Measurements from ENCODE around the gene FAM222A. TPM values are rescaled to one million over a fixed set of nuclear protein-coding genes. Genes with fewer than 3 reads are reported as not detected.

FAM222A gene
- polyA plus RNA-seq, 1 donor from 2014 or later = 8.5 TPM

DNA sequence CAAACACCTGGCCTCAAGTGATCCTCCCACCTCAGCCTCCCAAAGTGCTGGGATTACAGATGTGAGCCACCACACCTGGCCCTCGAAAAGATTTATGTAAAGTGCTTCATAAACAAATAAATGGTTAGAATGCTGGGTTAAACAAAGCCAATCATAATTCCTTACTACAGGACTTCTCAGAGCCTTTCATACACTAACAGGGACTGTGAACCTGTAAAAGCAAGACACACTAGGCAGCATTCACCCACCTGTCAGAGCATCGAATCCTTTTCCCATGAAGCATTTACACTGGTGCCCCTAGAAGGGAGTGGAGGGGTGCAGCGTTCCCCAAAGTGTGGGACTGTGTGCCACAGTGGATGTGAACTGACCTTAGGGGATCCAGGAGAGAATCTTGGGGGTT lies 90.1 kb downstream of the FAM222A start:
- no peak overlapping the region for H3K27ac ChIP-seq (ENCODE audit: low read length)
- no peak overlapping the region for H2AFZ ChIP-seq (ENCODE audit: low read depth, low read length)
- no peaks in the 10 kb centered on the region for H3K27me3 ChIP-seq (ENCODE audit: insufficient read depth, low read depth, low read length)
- H3K9me2 ChIP-seq (ENCODE audit: insufficient read depth, low read length) = no peaks in the 10 kb centered on the region
- no peak overlapping the region for H3K4me3 ChIP-seq (ENCODE audit: low read length)
- no peak overlapping the region for H3K9ac ChIP-seq (ENCODE audit: low read length)
- H3F3A ChIP-seq (ENCODE audit: insufficient read depth, low read length, poor library complexity, severe bottlenecking) = no peaks in the 10 kb centered on the region
- no peaks in the 10 kb centered on the region for H3K36me3 ChIP-seq (ENCODE audit: insufficient read depth, low read length)
- no peak for TF ChIP-seq TAF1 (IDR thresholded peaks at IDR 0.05; ENCODE audit: low read depth)
- TF ChIP-seq POLR2AphosphoS5 (IDR thresholded peaks at IDR 0.05) = no peak
- TF ChIP-seq, protein P1, sequence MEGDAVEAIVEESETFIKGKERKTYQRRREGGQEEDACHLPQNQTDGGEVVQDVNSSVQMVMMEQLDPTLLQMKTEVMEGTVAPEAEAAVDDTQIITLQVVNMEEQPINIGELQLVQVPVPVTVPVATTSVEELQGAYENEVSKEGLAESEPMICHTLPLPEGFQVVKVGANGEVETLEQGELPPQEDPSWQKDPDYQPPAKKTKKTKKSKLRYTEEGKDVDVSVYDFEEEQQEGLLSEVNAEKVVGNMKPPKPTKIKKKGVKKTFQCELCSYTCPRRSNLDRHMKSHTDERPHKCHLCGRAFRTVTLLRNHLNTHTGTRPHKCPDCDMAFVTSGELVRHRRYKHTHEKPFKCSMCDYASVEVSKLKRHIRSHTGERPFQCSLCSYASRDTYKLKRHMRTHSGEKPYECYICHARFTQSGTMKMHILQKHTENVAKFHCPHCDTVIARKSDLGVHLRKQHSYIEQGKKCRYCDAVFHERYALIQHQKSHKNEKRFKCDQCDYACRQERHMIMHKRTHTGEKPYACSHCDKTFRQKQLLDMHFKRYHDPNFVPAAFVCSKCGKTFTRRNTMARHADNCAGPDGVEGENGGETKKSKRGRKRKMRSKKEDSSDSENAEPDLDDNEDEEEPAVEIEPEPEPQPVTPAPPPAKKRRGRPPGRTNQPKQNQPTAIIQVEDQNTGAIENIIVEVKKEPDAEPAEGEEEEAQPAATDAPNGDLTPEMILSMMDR (IDR thresholded peaks at IDR 0.05; ENCODE audit: poor library complexity, severe bottlenecking) = no peak
- TF ChIP-seq EP300 (conservative IDR thresholded peaks at IDR 0.05; ENCODE audit: poor library complexity, severe bottlenecking) = no peak
- no peak for TF ChIP-seq MXI1 (conservative IDR thresholded peaks at IDR 0.05; ENCODE audit: poor library complexity, severe bottlenecking)
- no peak for TF ChIP-seq SMC3 (conservative IDR thresholded peaks at IDR 0.05; ENCODE audit: poor library complexity)
- TF ChIP-seq EZH2 (IDR thresholded peaks at IDR 0.05; ENCODE audit: borderline replicate concordance, insufficient read depth, low read length, poor library complexity, severe bottlenecking) = no peak
- TF ChIP-seq, protein P2, sequence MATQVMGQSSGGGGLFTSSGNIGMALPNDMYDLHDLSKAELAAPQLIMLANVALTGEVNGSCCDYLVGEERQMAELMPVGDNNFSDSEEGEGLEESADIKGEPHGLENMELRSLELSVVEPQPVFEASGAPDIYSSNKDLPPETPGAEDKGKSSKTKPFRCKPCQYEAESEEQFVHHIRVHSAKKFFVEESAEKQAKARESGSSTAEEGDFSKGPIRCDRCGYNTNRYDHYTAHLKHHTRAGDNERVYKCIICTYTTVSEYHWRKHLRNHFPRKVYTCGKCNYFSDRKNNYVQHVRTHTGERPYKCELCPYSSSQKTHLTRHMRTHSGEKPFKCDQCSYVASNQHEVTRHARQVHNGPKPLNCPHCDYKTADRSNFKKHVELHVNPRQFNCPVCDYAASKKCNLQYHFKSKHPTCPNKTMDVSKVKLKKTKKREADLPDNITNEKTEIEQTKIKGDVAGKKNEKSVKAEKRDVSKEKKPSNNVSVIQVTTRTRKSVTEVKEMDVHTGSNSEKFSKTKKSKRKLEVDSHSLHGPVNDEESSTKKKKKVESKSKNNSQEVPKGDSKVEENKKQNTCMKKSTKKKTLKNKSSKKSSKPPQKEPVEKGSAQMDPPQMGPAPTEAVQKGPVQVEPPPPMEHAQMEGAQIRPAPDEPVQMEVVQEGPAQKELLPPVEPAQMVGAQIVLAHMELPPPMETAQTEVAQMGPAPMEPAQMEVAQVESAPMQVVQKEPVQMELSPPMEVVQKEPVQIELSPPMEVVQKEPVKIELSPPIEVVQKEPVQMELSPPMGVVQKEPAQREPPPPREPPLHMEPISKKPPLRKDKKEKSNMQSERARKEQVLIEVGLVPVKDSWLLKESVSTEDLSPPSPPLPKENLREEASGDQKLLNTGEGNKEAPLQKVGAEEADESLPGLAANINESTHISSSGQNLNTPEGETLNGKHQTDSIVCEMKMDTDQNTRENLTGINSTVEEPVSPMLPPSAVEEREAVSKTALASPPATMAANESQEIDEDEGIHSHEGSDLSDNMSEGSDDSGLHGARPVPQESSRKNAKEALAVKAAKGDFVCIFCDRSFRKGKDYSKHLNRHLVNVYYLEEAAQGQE (IDR thresholded peaks at IDR 0.05; ENCODE audit: borderline replicate concordance) = no peak
- no peak for TF ChIP-seq RAD21 (conservative IDR thresholded peaks at IDR 0.05)
- H4K20me1 ChIP-seq (ENCODE audit: insufficient read depth) = no peaks in the 10 kb centered on the region
- H3K4me2 ChIP-seq (ENCODE audit: low read length) = no peak overlapping the region
- no peaks in the 10 kb centered on the region for H3K9me3 ChIP-seq (ENCODE audit: low read length)
- no peaks in the 10 kb centered on the region for H3K79me2 ChIP-seq (replicated peaks; ENCODE audit: insufficient read depth, low read length)

DNA sequence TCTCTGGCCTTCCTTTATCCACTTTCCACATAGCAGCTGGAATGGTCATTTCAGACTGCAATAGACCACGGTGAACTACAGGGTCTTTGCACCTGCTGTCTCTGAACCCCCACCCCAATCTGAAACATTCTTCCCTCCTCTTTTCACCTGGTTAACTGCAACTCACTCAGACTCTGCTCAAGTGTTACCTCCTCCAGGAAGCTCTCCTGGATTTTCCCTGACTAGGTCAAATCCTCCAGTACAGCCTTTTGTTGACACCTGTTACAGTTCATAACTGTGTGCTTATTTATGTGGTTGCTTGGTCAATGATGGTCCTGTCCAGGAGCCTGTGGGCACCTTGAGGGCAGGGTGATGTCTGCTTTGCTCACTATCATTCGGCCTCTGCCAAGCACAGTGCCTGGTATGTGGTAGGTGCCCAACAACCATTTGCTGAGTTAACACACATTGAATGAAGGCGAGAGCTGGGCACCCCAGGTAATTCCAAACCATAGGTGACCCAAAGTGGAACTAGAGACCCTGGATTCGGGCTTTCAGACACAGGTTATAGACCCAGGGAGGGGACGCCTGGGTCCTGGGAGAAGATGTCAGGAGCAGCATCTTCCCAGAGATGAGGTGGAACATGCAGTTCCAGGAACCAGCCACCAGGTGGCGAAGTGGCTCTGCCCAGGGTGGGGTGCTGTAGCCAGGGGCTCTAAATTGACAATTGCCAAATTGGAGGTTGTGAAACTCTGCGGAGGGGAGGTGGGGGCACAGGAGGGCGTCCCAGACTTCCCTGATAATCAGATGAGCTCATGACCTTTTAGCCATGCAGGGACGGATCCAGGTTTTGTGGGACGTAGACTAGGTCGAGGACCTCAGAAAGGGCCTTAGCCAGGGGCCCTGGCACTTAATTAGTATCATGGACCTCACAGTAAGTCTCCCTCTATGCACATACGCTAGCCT lies 91.5 kb downstream of the FAM222A start:
- Histone ChIP-seq H3K9me3 (ENCODE audit: low read length) (no peaks in the 10 kb centered on the region), H3K27me3 (ENCODE audit: insufficient read depth, low read depth, low read length) (no peaks in the 10 kb centered on the region), H3F3A (ENCODE audit: insufficient read depth, low read length, poor library complexity, severe bottlenecking) (no peaks in the 10 kb centered on the region), H3K27ac (ENCODE audit: low read length) (no peak overlapping the region), H3K4me3 (ENCODE audit: low read length) (no peak overlapping the region), H2AFZ (ENCODE audit: low read depth, low read length) (no peak overlapping the region), H3K9ac (ENCODE audit: low read length) (no peak overlapping the region), H3K4me2 (ENCODE audit: low read length) (no peak overlapping the region), H3K36me3 (ENCODE audit: insufficient read depth, low read length) (no peaks in the 10 kb centered on the region), H4K20me1 (ENCODE audit: insufficient read depth) (no peaks in the 10 kb centered on the region), H3K9me2 (ENCODE audit: insufficient read depth, low read length) (no peaks in the 10 kb centered on the region), H3K79me2 (replicated peaks; ENCODE audit: insufficient read depth, low read length) (no peaks in the 10 kb centered on the region)
- TF ChIP-seq RAD21 (conservative IDR thresholded peaks at IDR 0.05) = peak; percentile 53
- TF ChIP-seq EP300 (conservative IDR thresholded peaks at IDR 0.05; ENCODE audit: poor library complexity, severe bottlenecking) = no peak
- TF ChIP-seq POLR2AphosphoS5 (IDR thresholded peaks at IDR 0.05) = no peak
- TF ChIP-seq MXI1 (conservative IDR thresholded peaks at IDR 0.05; ENCODE audit: poor library complexity, severe bottlenecking) = no peak
- peak; percentile 65 for TF ChIP-seq SMC3 (conservative IDR thresholded peaks at IDR 0.05; ENCODE audit: poor library complexity)
- TF ChIP-seq EZH2 (IDR thresholded peaks at IDR 0.05; ENCODE audit: borderline replicate concordance, insufficient read depth, low read length, poor library complexity, severe bottlenecking) = no peak
- TF ChIP-seq, protein P1 (IDR thresholded peaks at IDR 0.05; ENCODE audit: poor library complexity, severe bottlenecking) = peak; percentile 71
- TF ChIP-seq, protein P2 (IDR thresholded peaks at IDR 0.05; ENCODE audit: borderline replicate concordance) = no peak
- TF ChIP-seq TAF1 (IDR thresholded peaks at IDR 0.05; ENCODE audit: low read depth) = no peak

Data from neural cell (in vitro differentiated cells).